Measurements from ENCODE around the gene PILRB.
"Not testable (repeated sequence)": the region's sequence is repeated elsewhere in the genome, so short reads cannot be mapped to it uniquely, and the experiment has no call there.

The PILRB gene

GRCh38 chr7:100356416-100357068, 1.4 kb upstream of the PILRB start:
- no peak for DNase-seq (ENCODE audit: low read depth, low spot score)

GRCh38 chr7:100357131-100357561, 771 bp upstream of the PILRB start:
- DNase-seq (ENCODE audit: low read depth, low spot score) = no peak

- no peak for DNase-seq (ENCODE audit: low read depth, low spot score)
Measured at GRCh38 chr7:100358857-100359212, 918 bp downstream of the PILRB start.

GRCh38 chr7:100360135-100360854, 2.4 kb downstream of the PILRB start:
- DNase-seq (ENCODE audit: low read depth, low spot score) = no peak

- no peak for DNase-seq (ENCODE audit: low read depth, low spot score)
Measured at GRCh38 chr7:100363098-100363497, 5.2 kb downstream of the PILRB start.

DNA sequence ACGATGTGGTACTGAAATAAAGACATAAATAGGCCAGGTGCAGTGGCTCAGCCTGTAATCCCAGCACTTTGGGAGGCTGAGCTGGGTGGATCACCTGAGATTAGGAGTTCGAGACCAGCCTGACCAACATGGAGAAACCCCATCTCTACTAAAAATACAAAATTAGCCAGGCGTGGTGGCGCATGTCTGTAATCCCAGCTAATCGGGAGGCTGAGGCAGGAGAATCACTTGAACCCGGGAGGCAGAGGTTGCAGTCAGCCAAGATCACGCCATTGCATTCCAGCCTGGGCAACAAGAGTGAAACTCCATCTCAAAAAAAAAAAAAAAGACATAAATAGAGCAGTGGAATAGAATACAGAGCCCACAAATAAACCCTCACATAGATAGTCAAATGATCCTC, 5.9 kb downstream of the PILRB start:
- DNase-seq (ENCODE audit: low read depth, low spot score) = not testable (repeated sequence)

DNA sequence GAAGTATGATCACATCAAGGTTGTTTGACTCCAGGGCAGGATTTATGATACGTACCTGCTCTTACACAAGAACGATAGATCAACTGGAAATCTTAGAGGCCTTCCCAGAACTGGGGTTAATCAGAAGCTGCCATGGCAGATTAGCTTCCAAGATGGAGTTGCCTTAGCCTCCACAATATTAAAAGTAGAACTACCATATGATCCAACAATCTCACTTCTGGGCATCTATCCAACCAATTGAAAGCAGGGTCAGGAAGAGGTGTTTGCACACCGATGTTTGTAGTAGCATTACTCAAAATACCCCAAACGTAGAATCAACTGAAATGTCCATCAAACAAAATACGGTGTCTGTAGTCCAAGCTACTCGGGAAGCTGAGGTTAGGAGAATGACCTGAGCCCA, 6.6 kb downstream of the PILRB start:
- DNase-seq (ENCODE audit: low read depth, low spot score) = no peak

DNA sequence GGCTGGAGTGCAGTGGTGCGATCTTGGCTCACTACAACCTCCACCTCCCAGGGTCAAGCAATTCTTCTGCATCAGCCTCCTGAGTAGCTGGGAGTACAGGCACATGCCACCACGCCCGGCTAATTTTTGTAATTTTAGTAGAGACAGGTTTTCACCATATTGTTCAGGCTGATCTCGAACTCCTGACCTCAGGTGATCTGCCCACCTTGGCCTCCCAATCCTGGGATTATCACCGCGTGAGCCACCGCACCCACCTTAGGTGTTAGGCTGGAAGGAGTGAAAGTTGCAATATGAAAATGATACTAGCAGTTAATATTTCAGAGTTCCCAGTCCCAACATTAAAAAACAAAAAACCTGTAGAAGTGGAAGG, 8.1 kb downstream of the PILRB start:
- DNase-seq (ENCODE audit: low read depth, low spot score) = not testable (repeated sequence)

GRCh38 chr7:100366411-100367250, 8.7 kb downstream of the PILRB start:
- DNase-seq (ENCODE audit: low read depth, low spot score) = no peak

DNA sequence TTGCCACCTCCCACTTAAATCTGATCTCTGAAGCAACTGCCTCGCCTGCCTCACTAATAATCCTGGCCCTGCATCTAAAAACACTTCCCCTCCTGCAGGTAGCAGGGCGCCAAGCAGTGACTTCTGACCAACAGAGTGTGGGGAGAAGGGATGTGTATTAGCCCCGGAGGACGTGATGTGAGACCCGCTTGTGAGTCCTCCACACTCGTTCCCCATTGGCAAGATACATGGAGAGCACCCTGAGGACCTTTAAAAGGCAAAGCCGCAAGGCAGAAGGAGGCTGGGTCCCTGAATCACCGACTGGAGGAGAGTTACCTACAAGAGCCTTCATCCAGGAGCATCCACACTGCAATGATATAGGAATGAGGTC, 9.3 kb downstream of the PILRB start:
- DNase-seq (ENCODE audit: low read depth, low spot score) = no peak

DNA sequence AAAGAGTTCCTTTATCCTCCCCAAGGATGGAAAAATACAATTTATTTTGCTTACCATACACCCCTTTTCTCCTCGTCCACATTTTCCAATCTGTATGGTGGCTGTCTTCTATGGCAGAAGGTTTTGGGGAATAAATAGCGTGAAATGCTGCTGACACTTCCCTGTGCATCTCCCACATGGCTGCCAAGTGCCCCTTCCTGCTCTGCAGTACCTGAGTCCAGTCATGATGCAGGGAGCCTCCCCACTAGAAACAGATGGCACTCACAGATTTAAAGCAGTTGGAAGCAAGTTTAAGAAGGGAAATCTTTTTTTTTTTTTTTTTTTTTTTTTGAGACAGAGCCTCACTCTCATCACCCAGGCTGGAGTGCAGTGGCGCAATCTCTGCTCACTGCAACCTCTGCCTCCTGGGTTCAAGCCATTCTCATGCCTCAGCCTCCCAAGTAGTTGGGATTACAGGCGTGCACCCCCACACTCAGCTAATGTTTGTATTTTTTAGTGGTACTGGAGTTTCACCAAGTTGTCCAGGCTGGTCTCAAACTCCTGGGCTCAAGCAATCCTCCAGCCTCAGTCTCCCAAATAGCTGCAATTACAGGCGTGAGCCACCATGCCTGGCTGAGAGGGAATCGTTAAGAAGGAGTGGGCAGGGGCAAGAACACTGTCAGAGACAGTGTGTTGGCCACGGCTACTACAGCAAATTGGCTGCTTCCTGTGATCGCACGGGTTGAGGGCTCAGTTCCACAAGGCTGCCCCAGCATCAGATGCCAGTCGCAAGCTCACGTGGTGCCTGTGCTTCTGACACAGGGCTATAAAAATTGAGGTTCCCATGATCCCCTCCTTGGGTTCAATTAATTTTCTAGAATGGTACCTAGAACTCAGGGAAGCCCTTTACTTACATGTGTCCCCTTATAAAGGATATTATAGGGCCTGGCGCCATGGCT, 10.0 kb downstream of the PILRB start:
- no peak for DNase-seq (ENCODE audit: low read depth, low spot score)

- DNase-seq (ENCODE audit: low read depth, low spot score) = no peak
Measured at GRCh38 chr7:100369105-100369504, 11.2 kb downstream of the PILRB start.

DNA sequence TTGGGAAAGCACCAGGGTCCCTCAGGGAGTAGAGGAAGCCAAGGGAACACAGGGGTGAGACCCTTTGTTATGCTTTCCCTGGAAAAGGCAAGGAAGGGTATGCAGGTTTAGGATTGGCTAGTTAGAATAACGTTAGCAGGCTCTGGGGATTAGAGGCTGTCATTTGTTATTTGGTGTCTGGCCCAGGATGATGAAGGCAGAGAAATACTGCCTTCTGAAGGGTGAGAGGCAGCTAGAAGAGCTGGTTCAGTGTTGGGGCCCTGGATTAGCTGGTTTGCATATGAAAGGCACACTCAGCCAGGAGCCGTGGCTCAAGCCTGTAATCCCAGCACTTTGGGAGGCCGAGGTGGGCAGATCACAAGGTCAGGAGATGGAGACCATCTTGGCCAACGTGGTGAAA, 12.4 kb downstream of the PILRB start:
- DNase-seq (ENCODE audit: low read depth, low spot score) = no peak

GRCh38 chr7:100370746-100371145, 12.8 kb downstream of the PILRB start:
- no peak for DNase-seq (ENCODE audit: low read depth, low spot score)

- no peak for DNase-seq (ENCODE audit: low read depth, low spot score)
Measured at GRCh38 chr7:100371561-100372171, 13.7 kb downstream of the PILRB start.

DNA sequence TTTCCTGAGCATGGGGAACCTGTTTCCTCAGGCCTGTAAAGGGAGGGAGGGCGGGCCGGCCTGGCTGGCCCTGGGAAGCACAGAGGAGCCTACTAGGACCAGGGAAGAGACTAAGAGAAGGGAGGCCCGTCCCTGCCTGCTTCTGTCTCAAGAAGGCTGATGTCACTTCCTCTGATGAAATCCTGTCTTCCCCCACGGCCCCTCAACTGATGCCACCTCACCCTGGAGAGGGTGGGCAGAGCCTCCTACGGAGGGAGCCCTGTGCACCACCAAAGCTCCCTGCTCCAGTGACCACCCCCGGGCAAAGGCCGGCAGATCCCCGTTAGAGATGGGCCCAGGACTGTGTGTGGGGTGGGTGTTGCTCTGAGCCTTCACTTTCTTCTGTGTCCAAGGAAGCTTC, 14.3 kb downstream of the PILRB start:
- DNase-seq (ENCODE audit: low read depth, low spot score) = no peak

DNA sequence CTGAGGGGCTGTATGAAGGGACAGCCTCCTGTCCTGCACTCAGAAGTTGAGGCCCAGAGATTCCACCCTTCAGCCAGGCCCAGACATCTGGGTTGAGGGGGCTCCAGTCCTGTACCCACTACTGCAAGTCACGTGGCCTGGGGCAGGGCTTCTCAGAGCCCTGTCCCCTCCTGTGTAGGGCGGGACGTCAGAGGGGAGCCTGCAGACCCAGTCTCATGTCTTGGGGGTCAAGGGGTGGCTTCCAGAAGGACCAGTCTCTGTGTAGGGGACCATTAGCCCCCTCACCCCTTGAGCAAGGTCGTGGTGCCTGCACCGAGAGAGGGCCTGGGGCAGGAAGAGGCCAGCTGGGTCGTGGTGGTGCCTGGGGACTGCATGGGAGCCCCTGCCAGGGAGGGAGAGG, 14.8 kb downstream of the PILRB start:
- DNase-seq (ENCODE audit: low read depth, low spot score) = no peak

- no peak for DNase-seq (ENCODE audit: low read depth, low spot score)
Measured at GRCh38 chr7:100373261-100373831, 15.4 kb downstream of the PILRB start, which contains the start of gene PILRA. Gene PILRA, plus strand, starts transcription at chr7:100373487. Its CDS starts 170 bp downstream, at chr7:100373657.

DNA sequence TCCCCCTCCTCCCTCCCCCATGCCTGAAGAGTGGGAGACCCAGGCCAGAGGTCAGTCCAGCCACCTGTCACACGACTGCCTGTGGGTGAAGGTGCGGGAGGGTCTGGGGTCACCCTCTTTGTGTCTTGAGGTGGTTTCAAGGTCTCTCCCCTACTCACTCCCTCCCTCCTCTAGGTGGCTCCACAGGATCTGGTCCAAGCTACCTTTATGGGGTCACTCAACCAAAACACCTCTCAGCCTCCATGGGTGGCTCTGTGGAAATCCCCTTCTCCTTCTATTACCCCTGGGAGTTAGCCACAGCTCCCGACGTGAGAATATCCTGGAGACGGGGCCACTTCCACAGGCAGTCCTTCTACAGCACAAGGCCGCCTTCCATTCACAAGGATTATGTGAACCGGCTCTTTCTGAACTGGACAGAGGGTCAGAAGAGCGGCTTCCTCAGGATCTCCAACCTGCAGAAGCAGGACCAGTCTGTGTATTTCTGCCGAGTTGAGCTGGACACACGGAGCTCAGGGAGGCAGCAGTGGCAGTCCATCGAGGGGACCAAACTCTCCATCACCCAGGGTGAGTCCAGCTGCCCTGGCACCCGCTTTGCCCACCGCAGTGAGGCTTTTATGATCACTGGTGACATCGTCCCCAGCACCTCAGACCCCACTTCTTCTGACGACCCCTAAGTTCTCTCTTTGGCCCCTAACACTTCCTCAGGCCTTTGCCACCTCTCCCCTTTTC, 16.1 kb downstream of the PILRB start:
- not testable (repeated sequence) for DNase-seq (ENCODE audit: low read depth, low spot score)

DNA sequence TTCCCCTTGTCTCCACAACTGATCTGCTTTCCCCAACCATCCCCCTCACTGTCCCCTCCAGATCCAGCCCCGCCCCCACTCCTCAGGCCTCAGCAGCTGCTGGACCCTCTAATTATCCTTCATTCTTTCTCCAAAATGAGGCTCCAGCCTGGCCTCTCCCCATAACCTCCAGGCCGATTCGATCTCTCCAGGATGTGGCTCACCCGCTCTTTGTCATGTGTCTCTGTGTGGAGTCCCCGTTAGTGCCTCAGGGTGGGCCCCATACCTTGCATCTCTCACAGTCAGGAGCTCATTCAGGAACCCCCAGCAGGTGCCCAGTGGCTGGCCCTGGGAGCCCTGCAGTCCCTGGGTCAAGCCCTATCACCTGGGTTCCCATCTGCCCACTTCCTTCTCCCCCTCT, 16.7 kb downstream of the PILRB start:
- no peak for DNase-seq (ENCODE audit: low read depth, low spot score)

All from brain pericyte (primary cell).